HG03342 (cell line): ENCODE data around the gene GSS.

Source experiments
- ATAC-seq: cut with Tn5 transposase; IDR thresholded peaks from one replicate; pipeline ENCODE4 v1.9.1; 2021; ENCODE audit warnings: mild to moderate bottlenecking, moderate library complexity; ENCODE audit not compliant: unreplicated experiment

GSS gene

GRCh38 chr20:34955231-34956040, at the start of gene GSS, which contains the start of gene MYH7B:
GSS (minus strand) TSS chr20:34955806; CDS start chr20:34951852, 3,954 bp downstream.
MYH7B (plus strand) TSS chr20:34955868; CDS start chr20:34978006, 22,138 bp downstream.
- ATAC-seq: peak; percentile 81

DNA sequence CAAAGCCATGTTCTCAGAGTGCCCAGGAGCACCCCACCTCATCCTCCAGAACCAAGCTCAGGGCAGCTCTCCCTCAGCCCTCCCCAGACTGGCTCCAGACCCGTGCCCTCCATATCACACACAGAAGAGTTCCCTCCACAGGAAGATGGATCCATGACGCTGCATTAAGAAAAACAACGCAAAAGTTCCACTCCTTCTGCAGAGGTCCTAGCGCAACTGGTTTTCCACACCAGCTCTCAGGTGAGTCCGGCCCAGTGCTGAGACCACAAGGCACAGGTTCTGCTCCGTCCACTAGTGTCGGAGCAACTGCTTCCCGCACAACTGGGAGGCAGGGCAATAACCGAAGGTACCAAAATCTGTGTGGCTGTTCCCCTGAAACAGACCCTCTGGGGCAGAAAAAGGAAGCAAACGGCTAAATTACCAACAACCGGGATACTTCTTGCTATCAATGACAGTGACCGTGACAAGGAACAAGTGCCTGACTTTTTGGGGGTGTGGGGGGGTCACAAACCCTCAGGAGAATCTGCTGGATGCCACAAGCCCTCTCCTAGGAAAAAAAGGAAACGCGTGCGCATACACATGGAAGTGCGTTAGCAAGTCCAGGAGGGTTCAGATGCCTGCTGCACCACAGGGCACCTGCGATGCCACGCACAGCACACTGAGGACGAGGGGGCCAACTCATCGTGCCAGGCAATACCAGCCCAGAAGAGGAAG, 49.3 kb upstream of the GSS start:
- no peak for ATAC-seq

DNA sequence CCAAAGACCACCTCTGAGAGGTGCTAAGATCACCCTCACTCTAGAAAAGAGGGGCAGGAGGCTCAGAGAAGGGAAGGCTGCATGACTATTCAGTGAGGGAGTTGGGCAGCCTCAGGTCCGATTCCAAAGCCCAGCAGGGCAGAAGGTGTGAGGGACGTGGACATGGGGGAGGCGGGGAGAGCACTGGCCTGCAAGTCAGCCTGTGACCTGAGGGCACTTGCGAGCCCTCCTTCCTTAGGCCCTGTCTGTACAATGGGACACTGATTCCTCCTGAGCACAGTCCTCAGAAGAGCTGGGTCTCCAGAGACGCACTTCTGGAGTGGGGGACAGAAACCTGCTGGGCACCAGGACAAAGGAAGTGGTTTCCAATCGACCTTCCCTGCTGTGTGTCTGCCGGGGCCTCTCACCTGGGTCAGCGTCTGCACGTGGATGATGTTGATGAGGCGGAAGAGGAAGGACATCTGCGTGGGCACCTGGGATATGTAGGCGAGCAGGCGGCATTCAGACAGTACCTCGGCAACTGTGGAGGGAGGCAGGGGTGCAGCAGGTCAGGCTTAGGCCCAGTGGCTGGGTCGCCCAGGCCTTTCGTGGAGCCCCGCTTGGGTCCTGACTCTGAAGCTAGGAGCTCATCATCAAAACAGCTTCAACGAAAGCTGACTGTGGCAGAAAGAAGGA, 48.6 kb upstream of the GSS start:
- ATAC-seq: no peak

DNA sequence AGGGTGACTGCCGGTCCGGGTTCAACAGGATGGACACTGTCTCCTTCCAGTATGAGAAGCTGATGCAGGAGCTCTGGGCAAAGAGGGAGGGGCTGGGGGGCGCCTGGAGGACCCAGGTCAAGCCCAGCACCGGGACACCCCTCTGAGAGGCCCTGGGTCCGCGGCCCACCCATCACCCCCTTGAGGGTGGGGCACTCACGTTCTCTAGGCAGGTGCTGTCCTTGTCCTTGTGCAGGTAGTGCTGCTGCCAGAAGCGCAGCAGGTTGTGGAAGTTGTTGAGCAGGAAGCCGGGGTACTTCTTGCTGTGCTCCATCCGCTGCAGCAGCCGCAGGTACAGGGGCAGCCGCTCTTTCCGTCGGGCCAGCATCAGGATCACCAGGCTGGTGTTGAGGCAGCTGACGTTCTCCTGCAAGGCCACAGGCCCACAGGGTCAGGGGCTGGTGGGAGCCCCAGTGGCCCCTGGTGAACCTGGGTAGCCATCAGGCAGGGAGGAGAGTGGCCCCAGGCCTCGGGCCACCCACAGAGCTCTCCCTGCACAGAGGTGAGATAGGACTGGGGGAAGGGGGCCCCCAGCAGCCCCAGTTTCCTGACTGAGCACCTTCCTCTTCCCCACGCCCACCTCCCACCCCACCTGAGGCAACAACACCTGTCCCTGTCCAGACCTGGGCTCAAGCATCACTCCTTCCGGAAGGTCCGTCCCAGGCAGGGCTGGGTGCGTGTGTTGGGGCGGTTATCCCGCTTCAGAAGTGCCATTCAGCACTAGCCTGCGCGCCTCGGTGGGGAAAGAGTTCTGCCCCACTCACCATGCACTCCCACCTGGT, 47.8 kb upstream of the GSS start:
- no peak for ATAC-seq

DNA sequence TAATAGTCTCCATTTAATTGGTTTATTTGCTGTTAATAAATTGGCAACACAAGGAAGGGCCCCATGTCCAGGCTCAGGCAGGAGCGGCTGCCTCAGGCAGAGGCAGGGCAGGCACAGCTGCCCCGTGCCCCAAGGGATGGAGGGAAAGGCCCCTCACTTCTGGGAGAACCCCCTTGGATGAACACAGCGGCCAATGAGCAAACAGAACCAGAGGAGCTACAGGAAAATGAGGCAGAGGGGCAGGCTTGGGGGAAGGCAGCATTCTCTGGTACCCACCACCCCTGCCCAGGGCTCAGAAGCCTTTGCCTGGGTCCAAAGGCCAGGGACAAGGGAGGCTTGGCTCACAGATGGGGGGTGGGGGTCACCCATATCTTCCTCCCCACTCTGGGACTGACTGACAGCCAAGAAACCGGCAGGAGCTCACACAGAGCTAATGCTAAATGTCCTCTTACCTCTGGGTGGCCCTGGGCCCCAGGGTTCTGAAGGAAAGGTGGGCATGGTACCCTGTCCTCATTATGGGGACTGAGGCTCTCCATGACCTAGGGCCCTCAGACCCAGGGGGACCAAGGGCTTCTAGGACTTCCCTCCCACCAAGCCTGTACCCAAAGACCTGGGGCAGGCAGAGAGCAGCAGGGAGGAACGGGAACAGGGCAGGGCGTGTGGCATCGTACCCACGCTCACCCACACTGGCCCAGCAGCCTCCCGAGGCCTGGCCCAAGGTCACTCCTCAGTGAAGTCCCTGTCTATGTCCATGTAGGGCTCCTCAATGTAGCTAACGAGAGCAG, 47.0 kb upstream of the GSS start:
- ATAC-seq: no peak

GRCh38 chr20:35001596-35002362, 46.2 kb upstream of the GSS start:
- no peak for ATAC-seq

DNA sequence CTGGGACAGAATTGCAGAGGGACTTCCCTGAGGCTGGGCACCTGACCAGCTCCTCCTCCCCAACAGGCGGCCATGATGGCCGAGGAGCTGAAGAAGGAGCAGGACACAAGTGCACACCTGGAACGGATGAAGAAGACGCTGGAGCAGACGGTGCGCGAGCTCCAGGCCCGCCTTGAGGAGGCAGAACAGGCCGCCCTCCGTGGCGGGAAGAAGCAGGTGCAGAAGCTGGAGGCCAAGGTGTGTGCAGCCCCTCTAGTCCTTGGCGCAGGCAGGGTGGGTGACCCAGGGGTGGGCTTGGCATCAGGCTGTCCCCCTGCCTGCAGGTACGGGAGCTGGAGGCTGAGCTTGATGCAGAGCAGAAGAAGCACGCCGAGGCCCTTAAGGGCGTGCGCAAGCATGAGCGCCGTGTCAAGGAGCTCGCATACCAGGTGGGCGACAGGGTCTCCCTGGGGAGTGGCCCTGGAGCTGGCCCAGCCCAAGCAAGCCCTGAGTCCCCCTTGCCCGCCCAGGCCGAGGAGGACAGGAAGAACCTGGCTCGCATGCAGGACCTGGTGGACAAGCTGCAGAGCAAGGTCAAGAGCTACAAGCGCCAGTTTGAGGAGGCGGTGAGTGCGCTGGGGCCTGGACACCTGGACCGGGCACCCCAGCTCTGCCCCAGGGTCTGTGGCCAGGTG, 45.5 kb upstream of the GSS start:
- ATAC-seq: no peak

DNA sequence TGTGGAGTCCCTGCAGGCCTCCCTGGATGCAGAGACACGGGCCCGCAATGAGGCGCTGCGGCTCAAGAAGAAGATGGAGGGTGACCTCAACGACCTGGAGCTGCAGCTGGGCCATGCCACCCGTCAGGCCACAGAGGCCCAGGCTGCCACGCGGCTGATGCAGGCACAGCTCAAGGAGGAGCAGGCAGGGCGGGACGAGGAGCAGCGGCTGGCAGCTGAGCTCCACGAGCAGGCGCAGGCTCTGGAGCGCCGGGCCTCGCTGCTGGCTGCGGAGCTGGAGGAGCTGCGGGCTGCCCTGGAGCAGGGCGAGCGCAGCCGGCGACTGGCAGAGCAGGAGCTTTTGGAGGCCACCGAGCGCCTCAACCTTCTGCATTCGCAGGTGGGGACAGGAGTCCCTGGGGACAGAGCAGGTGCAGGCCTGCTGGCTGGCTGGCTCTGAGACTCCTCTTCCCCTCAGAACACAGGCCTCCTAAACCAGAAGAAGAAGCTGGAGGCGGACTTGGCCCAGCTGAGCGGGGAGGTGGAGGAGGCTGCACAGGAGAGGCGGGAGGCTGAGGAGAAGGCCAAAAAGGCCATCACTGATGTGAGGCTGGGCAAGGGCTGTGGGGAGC, 44.8 kb upstream of the GSS start:
- ATAC-seq: no peak

GRCh38 chr20:34999782-35000181, 44.2 kb upstream of the GSS start:
- no peak for ATAC-seq

- no peak for ATAC-seq
Observed at GRCh38 chr20:34999021-34999451, 43.4 kb upstream of the GSS start.

GRCh38 chr20:34998331-34998950, 42.8 kb upstream of the GSS start:
- ATAC-seq: no peak

DNA sequence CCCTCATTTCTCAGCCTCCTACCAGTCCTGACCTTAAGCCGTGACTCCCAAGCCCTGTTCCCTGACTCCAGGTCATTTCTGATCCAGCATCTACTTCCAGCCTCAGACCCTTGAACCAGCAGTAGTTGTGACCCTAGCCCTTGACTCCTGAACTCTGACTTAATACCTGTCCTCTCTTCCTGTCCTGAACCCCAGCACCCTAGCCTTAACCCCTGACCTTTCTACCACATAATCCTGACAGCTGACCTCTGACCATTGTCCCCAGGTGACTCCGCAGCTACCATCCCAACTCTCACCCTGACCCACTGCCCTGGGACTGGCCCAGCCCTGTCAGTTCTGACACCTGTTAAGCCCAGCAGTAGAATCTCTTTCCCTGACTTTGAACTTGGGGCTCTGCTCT, 42.2 kb upstream of the GSS start:
- no peak for ATAC-seq

DNA sequence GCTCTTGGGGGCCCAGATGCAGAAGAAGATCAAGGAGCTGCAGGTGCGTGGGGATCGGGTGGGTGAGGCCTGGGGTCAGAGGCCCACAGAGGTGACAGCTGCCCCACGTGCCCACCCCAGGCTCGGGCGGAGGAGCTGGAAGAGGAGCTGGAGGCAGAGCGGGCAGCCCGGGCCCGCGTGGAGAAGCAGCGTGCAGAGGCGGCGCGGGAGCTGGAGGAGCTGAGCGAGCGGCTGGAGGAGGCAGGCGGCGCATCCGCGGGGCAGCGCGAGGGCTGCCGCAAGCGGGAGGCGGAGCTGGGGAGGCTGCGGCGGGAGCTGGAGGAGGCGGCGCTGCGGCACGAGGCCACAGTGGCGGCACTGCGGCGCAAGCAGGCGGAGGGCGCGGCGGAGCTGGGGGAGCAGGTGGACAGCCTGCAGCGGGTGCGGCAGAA, 41.5 kb upstream of the GSS start:
- ATAC-seq: no peak

DNA sequence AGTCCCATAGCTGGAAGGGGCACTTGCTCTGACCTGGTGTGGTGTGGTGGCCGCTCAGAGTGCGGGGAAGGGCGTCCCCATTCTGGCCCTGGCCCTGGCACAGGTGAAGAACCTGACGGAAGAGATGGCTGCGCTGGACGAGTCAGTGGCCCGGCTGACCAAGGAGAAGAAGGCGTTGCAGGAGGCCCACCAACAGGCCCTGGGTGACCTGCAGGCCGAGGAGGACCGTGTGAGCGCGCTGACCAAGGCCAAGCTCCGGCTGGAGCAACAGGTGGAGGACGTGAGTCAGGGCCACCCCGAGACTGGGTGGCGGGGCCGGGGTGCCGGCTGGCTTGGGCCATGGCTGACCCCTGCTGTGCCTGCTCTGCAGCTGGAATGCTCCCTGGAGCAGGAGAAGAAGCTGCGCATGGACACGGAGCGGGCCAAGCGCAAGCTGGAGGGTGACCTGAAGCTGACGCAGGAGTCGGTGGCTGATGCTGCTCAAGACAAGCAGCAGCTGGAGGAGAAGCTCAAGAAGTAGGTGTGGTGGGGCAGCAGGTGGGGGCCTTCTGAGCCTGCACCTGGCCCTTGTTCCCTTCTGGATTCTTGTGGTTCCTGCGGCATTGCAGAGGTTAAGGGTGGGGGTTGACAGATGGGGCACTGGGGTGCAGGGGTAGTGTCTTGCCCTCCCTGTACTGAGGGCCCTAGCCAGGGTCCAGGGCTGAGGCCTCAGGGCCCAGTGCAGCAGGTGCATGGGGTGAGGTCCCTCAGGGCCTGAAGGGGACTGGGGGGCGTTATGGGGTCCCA, 40.8 kb upstream of the GSS start:
- no peak for ATAC-seq

GRCh38 chr20:34995696-34996095, 40.1 kb upstream of the GSS start:
- no peak for ATAC-seq

DNA sequence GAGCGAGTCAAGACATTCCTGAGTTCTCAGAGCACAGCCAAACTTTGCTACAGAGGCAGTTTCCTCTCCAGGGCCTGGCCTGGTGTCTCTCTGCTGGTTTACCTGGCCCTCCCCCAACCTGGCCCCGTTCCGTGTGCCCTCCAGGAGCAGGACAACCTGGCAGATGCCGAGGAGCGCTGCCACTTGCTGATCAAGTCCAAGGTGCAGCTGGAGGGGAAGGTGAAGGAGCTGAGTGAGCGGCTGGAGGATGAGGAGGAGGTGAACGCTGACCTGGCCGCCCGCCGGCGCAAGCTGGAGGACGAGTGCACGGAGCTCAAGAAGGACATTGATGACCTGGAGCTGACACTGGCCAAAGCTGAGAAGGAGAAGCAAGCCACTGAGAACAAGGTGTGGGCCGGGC, 39.6 kb upstream of the GSS start:
- no peak for ATAC-seq

DNA sequence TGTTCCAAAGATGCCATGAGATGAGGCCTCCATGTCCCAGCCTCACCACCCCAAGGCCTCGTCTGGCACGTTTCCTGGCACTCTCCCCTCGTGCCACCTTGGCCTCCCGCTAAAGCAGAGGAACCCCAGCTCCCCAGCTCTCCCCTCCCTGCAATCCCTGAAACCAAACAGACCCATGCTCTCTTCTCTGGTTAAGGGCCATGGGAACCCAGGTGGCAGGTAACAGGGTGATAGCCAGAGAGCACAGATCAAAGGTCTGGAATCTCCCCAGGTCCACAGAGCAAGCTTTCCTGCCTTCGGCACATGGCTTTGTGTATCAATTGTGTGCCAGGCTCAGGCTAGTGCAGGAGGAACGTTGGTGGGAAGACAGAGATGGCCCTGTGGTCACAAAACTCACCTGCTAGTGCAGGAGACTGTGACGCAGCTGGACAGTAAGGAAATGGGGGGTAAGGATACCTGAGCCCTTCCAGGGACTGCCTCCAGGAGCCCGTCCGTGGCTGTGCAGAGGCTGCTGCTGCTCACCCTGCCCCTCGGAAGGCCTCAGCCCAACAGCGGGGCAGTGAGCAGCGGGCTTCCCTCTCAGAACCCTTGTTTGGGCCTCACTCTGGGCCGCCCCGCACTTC, 39.0 kb upstream of the GSS start:
- no peak for ATAC-seq
